ENCODE measurements around the gene RBKS. TPM values are rescaled to one million over a fixed set of nuclear protein-coding genes. Genes with fewer than 3 reads are reported as not detected.

RBKS gene
- total and polyA plus RNA-seq, 2 of the 8 experiments (the other 6 are each of a cell fraction or from before 2014, with no cell fraction given), result 1.1 to 1.5 TPM

- no peak overlapping the region for H2BK12ac ChIP-seq (ENCODE audit: low read depth, low read length)
- no peaks in the 10 kb centered on the region for H3K36me3 ChIP-seq (ENCODE audit: control insufficient read depth in 2 of 4, insufficient read depth in 4 of 4, low read length in 3 of 4)
- H2BK5ac ChIP-seq (ENCODE audit: low read depth, low read length), result no peak overlapping the region
- H3K14ac ChIP-seq (ENCODE audit: insufficient read length), result no peak overlapping the region
- H3K23ac ChIP-seq (ENCODE audit: insufficient read length), result no peak overlapping the region
- 86% methylated on average over 5 of the region's 5 CpGs; no CpG with 5 or more reads in 1 of the 2 experiments for WGBS, 2 experiments (ENCODE audit: extremely low coverage in 1 of 2, insufficient coverage in 1 of 2, insufficient read length in 1 of 2, insufficient replicate concordance in 2 of 2, low coverage in 1 of 2, low lambda C conversion rate in 2 of 2, missing lambda C conversion rate in 1 of 2)
- no peak overlapping the region for H2AFZ ChIP-seq (ENCODE audit: low read length)
- ChIA-PET CTCF (ENCODE audit: partially characterized antibody) (interaction anchor here (0.6 to 2.6 kb wide), 21 partner anchors 8 to 608 kb away, joined by 3 to 12 read pairs (median 3); no protein-coding TSS in a partner anchor), POLR2A (ENCODE audit: partially characterized antibody) (no interaction called here)
- H3K18ac ChIP-seq (ENCODE audit: extremely low read depth, low read length), result no peak overlapping the region
- no peak overlapping the region for H2BK20ac ChIP-seq (ENCODE audit: low read length)
- no peak for DNase-seq (ENCODE audit: low read depth in 1 of 2, low spot score in 2 of 2)
- H3K79me1 ChIP-seq (ENCODE audit: low read depth, low read length), result no peaks in the 10 kb centered on the region
- no peak overlapping the region for H3K9ac ChIP-seq (replicated peaks in 1 of 4; ENCODE audit: extremely low read depth in 1 of 4, low read depth in 3 of 4, low read length in 3 of 4)
- no peak overlapping the region for H3K4me3 ChIP-seq (ENCODE audit: extremely low read depth in 1 of 4, insufficient read depth in 2 of 4, low read depth in 3 of 4, low read length in 4 of 4)
- H3K27me3 ChIP-seq (replicated peaks in 1 of 4; ENCODE audit: control insufficient read depth in 3 of 4, extremely low read depth in 1 of 4, insufficient read depth in 3 of 4, low read length in 3 of 4), result peaks cover 0 to 1% (median 0%) of the 10 kb centered on the region in 4 experiments; a peak in 1 of 7 replicates
- no peak overlapping the region for H4K8ac ChIP-seq (ENCODE audit: extremely low read depth, insufficient read depth, low read length)
- H3K4me2 ChIP-seq (ENCODE audit: insufficient read depth in 1 of 2, low read depth in 2 of 2, low read length in 2 of 2), result no peak overlapping the region
- no peak overlapping the region for H2AK5ac ChIP-seq (ENCODE audit: low read depth, low read length)
- H3K4ac ChIP-seq (replicated peaks; ENCODE audit: insufficient read length, low read depth, low read length), result no peak overlapping the region
- FAIRE-seq, result no peak
- no peak overlapping the region for H3K27ac ChIP-seq (ENCODE audit: low read depth, low read length)
- H3K79me2 ChIP-seq (ENCODE audit: control insufficient read depth in 1 of 2, insufficient read depth in 2 of 2, low read length in 2 of 2), result no peaks in the 10 kb centered on the region
- no peaks in the 10 kb centered on the region for H3K9me3 ChIP-seq (ENCODE audit: insufficient read depth in 2 of 2, low read depth in 1 of 2, low read length in 1 of 2)
- H3K23me2 ChIP-seq (ENCODE audit: low read depth, low read length), result no peaks in the 10 kb centered on the region
- no peak overlapping the region for H4K5ac ChIP-seq (ENCODE audit: insufficient read length, low read depth, low read length)
- no peaks in the 10 kb centered on the region for H4K20me1 ChIP-seq (replicated peaks in 1 of 2; ENCODE audit: control insufficient read depth in 1 of 2, insufficient read depth in 2 of 2, low read length in 2 of 2)
- H2BK120ac ChIP-seq (replicated peaks; ENCODE audit: low read depth, low read length), result no peak overlapping the region
- H4K91ac ChIP-seq (replicated peaks; ENCODE audit: insufficient read length, low read length), result no peak overlapping the region
- H3K4me1 ChIP-seq (replicated peaks in 1 of 4; ENCODE audit: control insufficient read depth in 3 of 4, insufficient read depth in 4 of 4, low read length in 3 of 4), result no peaks in the 10 kb centered on the region
- no peak overlapping the region for H2BK15ac ChIP-seq (ENCODE audit: low read length)
- no peak overlapping the region for H3K56ac ChIP-seq (replicated peaks; ENCODE audit: insufficient read length, low read depth, low read length)
- TF ChIP-seq TEAD4 (IDR thresholded peaks at IDR 0.05; ENCODE audit: low read depth, low read length) (no peak), USF2 (IDR thresholded peaks at IDR 0.05; ENCODE audit: low read length) (no peak), JUND (IDR thresholded peaks at IDR 0.05; ENCODE audit: low read length) (no peak), RFX5 (IDR thresholded peaks at IDR 0.05; ENCODE audit: borderline replicate concordance, low read depth, low read length) (no peak), FOSL1 (IDR thresholded peaks at IDR 0.05; ENCODE audit: insufficient read depth, low read depth, low read length) (no peak), KDM5A (IDR thresholded peaks at IDR 0.05; ENCODE audit: low read length) (no peak), CREB1 (IDR thresholded peaks at IDR 0.05) (no peak), ATF3 (IDR thresholded peaks at IDR 0.05; ENCODE audit: insufficient read depth, low read depth, low read length) (no peak), TAF7 (optimal IDR thresholded peaks at IDR 0.05; ENCODE audit: borderline replicate concordance, low read depth, low read length) (no peak), BRCA1 (IDR thresholded peaks at IDR 0.05; ENCODE audit: low read depth, low read length) (no peak), SUZ12 (IDR thresholded peaks at IDR 0.05; ENCODE audit: low read length) (no peak)
- TF ChIP-seq, protein P1, sequence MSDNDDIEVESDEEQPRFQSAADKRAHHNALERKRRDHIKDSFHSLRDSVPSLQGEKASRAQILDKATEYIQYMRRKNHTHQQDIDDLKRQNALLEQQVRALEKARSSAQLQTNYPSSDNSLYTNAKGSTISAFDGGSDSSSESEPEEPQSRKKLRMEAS (IDR thresholded peaks at IDR 0.05), result no peak
These were observed 83.7 kb downstream of the RBKS start for GRCh38 chr2:27806311-27807059.

All from H1 (cell line).